GM23338 (cell line): ENCODE measurements around the gene EFR3B.

Source experiments
- CREB1 ChIP-seq: fragments of 250-450 bp; sonication (Bioruptor Pico); IDR thresholded peaks from 2 replicates; pipeline ENCODE4 v1.5.0; 2020; ENCODE audit warnings: low read depth, mild to moderate bottlenecking, moderate library complexity
- EZH2 ChIP-seq: fragments of 200-600 bp; sonication (generic); IDR thresholded peaks from one replicate; pipeline ENCODE4 v1.8.0; 2017; ENCODE audit warnings: antibody characterized with exemption, mild to moderate bottlenecking, low read depth; ENCODE audit not compliant: unreplicated experiment
- EZH2phosphoT487 ChIP-seq: fragments of 200-600 bp; sonication (generic); IDR thresholded peaks from one replicate; pipeline ENCODE4 v1.8.1; 2018; ENCODE audit warnings: antibody characterized with exemption; ENCODE audit not compliant: unreplicated experiment
- POLR2AphosphoS5 ChIP-seq: IDR thresholded peaks from 2 replicates; pipeline ENCODE4 v1.6.1; 2016; ENCODE audit warnings: antibody characterized with exemption, low read depth
- ZNF331 ChIP-seq: fragments of 250-450 bp; sonication (Bioruptor Pico); IDR thresholded peaks from 2 replicates; pipeline ENCODE4 v1.5.0; 2020; ENCODE audit warnings: low read depth, mild to moderate bottlenecking, moderate library complexity
- TF ChIP-seq, protein P1 (sequence below), 2 experiments: fragments of 200-600 bp in 1 of 2; sonication (generic) in 1 of 2; conservative IDR thresholded peaks; 2 replicates each; pipeline versions ENCODE4 v1.5.1 to v1.6.1; 2016 to 2017; ENCODE audit warnings: antibody characterized with exemption in 2 of 2, low read depth in 2 of 2, mild to moderate bottlenecking in 2 of 2, moderate library complexity in 1 of 2
- TF ChIP-seq, protein P2 (sequence below): IDR thresholded peaks from one replicate; pipeline ENCODE4 v1.6.1; 2018; ENCODE audit warnings: antibody characterized with exemption; ENCODE audit not compliant: unreplicated experiment
- TF ChIP-seq, protein P3 (sequence below): IDR thresholded peaks from 2 replicates; pipeline ENCODE4 v1.6.1; 2016; ENCODE audit warnings: antibody characterized with exemption
- TF ChIP-seq, protein P4 (sequence below): fragments of 250-450 bp; sonication (Bioruptor Pico); IDR thresholded peaks from 2 replicates; pipeline ENCODE4 v1.5.0; 2020; ENCODE audit warnings: mild to moderate bottlenecking, moderate library complexity

DNA sequence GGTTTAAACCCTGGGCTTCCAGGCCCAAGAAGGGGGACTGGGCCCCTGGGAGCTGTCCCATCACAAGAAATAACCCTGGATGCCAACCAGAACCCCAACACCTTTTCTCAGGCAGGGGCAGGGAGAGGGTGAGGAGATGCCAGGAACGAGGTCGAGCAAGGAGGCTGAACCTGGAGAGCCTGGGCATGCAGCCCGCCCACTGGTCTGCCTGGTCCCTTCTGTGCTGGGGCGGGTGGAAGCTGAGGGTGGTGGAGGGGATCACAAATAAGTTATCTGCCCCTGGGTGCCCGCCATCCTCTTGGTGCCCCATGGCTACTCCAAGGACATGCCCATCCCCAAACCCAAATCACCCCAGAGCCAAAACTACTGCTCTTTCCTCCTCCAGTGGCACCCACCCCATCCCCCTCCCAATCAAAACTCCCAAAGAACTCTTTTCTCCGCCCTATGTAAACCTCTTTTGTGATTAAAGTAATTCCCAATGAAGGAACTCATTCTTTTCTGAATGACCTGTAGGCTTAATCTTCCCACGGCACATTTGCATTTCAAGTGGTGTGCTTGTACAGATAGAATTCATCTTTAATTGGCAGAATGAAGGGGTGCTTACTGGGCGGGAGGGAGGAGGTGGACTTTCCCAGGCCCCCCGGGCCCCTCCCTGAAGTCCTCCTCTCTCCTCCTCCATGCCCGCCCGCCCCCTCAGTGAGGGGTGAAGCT, 47.9 kb downstream of the EFR3B start:
- TF ChIP-seq, protein P1, sequence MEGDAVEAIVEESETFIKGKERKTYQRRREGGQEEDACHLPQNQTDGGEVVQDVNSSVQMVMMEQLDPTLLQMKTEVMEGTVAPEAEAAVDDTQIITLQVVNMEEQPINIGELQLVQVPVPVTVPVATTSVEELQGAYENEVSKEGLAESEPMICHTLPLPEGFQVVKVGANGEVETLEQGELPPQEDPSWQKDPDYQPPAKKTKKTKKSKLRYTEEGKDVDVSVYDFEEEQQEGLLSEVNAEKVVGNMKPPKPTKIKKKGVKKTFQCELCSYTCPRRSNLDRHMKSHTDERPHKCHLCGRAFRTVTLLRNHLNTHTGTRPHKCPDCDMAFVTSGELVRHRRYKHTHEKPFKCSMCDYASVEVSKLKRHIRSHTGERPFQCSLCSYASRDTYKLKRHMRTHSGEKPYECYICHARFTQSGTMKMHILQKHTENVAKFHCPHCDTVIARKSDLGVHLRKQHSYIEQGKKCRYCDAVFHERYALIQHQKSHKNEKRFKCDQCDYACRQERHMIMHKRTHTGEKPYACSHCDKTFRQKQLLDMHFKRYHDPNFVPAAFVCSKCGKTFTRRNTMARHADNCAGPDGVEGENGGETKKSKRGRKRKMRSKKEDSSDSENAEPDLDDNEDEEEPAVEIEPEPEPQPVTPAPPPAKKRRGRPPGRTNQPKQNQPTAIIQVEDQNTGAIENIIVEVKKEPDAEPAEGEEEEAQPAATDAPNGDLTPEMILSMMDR (conservative IDR thresholded peaks at IDR 0.05; ENCODE audit: low read depth in 2 of 2): no peak
- TF ChIP-seq POLR2AphosphoS5 (no peak), EZH2 (no peak), EZH2phosphoT487 (no peak), CREB1 (CRISPR knock-in tag) (no peak), ZNF331 (CRISPR knock-in tag) (no peak)
- TF ChIP-seq, protein P2, sequence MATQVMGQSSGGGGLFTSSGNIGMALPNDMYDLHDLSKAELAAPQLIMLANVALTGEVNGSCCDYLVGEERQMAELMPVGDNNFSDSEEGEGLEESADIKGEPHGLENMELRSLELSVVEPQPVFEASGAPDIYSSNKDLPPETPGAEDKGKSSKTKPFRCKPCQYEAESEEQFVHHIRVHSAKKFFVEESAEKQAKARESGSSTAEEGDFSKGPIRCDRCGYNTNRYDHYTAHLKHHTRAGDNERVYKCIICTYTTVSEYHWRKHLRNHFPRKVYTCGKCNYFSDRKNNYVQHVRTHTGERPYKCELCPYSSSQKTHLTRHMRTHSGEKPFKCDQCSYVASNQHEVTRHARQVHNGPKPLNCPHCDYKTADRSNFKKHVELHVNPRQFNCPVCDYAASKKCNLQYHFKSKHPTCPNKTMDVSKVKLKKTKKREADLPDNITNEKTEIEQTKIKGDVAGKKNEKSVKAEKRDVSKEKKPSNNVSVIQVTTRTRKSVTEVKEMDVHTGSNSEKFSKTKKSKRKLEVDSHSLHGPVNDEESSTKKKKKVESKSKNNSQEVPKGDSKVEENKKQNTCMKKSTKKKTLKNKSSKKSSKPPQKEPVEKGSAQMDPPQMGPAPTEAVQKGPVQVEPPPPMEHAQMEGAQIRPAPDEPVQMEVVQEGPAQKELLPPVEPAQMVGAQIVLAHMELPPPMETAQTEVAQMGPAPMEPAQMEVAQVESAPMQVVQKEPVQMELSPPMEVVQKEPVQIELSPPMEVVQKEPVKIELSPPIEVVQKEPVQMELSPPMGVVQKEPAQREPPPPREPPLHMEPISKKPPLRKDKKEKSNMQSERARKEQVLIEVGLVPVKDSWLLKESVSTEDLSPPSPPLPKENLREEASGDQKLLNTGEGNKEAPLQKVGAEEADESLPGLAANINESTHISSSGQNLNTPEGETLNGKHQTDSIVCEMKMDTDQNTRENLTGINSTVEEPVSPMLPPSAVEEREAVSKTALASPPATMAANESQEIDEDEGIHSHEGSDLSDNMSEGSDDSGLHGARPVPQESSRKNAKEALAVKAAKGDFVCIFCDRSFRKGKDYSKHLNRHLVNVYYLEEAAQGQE: no peak
- TF ChIP-seq, protein P3, sequence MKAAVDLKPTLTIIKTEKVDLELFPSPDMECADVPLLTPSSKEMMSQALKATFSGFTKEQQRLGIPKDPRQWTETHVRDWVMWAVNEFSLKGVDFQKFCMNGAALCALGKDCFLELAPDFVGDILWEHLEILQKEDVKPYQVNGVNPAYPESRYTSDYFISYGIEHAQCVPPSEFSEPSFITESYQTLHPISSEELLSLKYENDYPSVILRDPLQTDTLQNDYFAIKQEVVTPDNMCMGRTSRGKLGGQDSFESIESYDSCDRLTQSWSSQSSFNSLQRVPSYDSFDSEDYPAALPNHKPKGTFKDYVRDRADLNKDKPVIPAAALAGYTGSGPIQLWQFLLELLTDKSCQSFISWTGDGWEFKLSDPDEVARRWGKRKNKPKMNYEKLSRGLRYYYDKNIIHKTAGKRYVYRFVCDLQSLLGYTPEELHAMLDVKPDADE: no peak
- TF ChIP-seq, protein P4, sequence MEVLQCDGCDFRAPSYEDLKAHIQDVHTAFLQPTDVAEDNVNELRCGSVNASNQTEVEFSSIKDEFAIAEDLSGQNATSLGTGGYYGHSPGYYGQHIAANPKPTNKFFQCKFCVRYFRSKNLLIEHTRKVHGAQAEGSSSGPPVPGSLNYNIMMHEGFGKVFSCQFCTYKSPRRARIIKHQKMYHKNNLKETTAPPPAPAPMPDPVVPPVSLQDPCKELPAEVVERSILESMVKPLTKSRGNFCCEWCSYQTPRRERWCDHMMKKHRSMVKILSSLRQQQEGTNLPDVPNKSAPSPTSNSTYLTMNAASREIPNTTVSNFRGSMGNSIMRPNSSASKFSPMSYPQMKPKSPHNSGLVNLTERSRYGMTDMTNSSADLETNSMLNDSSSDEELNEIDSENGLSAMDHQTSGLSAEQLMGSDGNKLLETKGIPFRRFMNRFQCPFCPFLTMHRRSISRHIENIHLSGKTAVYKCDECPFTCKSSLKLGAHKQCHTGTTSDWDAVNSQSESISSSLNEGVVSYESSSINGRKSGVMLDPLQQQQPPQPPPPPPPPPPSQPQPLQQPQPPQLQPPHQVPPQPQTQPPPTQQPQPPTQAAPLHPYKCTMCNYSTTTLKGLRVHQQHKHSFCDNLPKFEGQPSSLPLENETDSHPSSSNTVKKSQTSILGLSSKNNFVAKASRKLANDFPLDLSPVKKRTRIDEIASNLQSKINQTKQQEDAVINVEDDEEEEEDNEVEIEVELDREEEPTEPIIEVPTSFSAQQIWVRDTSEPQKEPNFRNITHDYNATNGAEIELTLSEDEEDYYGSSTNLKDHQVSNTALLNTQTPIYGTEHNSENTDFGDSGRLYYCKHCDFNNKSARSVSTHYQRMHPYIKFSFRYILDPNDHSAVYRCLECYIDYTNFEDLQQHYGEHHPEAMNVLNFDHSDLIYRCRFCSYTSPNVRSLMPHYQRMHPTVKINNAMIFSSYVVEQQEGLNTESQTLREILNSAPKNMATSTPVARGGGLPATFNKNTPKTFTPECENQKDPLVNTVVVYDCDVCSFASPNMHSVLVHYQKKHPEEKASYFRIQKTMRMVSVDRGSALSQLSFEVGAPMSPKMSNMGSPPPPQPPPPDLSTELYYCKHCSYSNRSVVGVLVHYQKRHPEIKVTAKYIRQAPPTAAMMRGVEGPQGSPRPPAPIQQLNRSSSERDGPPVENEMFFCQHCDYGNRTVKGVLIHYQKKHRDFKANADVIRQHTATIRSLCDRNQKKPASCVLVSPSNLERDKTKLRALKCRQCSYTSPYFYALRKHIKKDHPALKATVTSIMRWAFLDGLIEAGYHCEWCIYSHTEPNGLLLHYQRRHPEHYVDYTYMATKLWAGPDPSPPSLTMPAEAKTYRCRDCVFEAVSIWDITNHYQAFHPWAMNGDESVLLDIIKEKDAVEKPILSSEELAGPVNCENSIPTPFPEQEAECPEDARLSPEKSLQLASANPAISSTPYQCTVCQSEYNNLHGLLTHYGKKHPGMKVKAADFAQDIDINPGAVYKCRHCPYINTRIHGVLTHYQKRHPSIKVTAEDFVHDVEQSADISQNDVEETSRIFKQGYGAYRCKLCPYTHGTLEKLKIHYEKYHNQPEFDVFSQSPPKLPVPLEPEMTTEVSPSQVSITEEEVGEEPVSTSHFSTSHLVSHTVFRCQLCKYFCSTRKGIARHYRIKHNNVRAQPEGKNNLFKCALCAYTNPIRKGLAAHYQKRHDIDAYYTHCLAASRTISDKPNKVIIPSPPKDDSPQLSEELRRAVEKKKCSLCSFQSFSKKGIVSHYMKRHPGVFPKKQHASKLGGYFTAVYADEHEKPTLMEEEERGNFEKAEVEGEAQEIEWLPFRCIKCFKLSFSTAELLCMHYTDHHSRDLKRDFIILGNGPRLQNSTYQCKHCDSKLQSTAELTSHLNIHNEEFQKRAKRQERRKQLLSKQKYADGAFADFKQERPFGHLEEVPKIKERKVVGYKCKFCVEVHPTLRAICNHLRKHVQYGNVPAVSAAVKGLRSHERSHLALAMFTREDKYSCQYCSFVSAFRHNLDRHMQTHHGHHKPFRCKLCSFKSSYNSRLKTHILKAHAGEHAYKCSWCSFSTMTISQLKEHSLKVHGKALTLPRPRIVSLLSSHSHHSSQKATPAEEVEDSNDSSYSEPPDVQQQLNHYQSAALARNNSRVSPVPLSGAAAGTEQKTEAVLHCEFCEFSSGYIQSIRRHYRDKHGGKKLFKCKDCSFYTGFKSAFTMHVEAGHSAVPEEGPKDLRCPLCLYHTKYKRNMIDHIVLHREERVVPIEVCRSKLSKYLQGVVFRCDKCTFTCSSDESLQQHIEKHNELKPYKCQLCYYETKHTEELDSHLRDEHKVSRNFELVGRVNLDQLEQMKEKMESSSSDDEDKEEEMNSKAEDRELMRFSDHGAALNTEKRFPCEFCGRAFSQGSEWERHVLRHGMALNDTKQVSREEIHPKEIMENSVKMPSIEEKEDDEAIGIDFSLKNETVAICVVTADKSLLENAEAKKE (CRISPR knock-in tag): no peak
